Stimulated activated effector memory CD8-positive, alpha-beta T cell treated with anti-CD3 and anti-CD28 coated beads, Interleukin-12 subunit alpha, Interleukin-12 subunit beta, amount 100 ng/mL, for 72 hours (primary cell): Measurements from ENCODE around the gene F11R.
"Not testable (repeated sequence)": the region's sequence is repeated elsewhere in the genome, so short reads cannot be mapped to it uniquely, and the experiment has no call there.

Source experiments
- ATAC-seq: fragments of 150-1000 bp; cut with Tn5 transposase; 2 replicates; pipeline ENCODE4 v1.10.0; 2021
- DNase-seq, 2 donors: peaks; one replicate each; pipeline ENCODE4 v3.0.0; 2021 to 2022; ENCODE audit warnings: low spot score in 2 of 2
- H3K27ac Mint-ChIP-seq: one replicate; pipeline ENCODE4 v1.8.0; 2022; ENCODE audit warnings: mild to moderate bottlenecking, mixed read lengths
- H3K36me3 Mint-ChIP-seq: one replicate; pipeline ENCODE4 v1.8.0; 2022; ENCODE audit warnings: mild to moderate bottlenecking, mixed read lengths
- H3K4me1 Mint-ChIP-seq: one replicate; pipeline ENCODE4 v1.8.0; 2022; ENCODE audit warnings: mixed read lengths
- H3K4me3 Mint-ChIP-seq: one replicate; pipeline ENCODE4 v1.8.0; 2022; ENCODE audit warnings: mild to moderate bottlenecking, mixed read lengths
- H3K9me3 Mint-ChIP-seq: one replicate; pipeline ENCODE4 v1.8.0; 2022; ENCODE audit warnings: mixed read lengths

The F11R gene

DNA sequence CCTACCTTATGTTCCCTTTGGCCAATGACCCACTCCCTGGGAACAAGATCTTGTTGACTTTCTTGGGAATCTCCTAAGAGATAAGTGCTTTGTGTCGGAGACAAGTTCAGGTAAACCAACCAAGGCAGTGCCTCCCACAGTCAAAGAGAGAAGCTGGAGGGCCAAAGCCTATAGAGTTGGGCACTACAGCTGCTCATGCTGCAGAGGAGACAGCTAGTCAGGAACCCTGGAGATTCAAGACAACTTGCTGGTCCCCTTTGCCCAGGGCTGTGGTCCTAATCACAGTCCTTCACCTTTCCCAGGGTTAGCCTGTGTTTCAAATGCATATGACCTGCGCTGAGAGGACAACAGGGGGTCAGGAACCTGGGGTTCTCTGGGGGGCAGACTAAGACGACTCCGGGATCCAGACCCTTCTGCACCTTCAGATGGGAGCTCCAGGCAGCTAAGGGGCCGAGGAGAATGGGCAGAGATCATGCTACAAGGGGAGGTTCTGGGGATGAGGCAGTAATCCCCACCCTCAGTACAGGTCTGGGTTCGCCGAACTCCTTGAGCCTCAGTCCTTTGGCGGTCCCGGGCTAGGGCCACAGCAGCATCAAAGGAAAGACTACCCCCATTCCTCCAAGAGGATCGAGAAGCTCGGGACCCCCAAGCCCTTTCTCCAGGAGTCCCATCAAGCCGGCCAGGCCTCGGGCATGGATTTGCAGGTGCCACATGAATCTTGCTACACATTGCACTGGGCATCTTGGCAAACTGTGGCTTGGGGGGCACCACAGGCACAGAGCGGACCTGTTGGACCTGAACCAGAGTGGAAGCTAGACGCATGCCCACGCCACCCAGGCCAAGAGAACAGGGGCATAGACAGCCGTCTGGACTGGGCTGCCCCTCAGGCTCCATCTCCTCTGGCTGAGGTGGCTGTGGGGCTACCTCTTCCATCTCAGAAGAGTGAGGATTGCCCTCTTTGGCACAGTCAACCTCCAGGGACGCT, 26.8 kb upstream of the F11R start:
- ATAC-seq = no peak
- Mint-ChIP-seq H3K9me3 (no peaks in the 10 kb centered on the region), H3K27ac (peak overlapping the region; percentile 99), H3K36me3 (peaks cover 94% of the 10 kb centered on the region), H3K4me3 (peak overlapping the region; percentile 85), H3K4me1 (peaks cover 59% of the 10 kb centered on the region)
- no peak for DNase-seq

DNA sequence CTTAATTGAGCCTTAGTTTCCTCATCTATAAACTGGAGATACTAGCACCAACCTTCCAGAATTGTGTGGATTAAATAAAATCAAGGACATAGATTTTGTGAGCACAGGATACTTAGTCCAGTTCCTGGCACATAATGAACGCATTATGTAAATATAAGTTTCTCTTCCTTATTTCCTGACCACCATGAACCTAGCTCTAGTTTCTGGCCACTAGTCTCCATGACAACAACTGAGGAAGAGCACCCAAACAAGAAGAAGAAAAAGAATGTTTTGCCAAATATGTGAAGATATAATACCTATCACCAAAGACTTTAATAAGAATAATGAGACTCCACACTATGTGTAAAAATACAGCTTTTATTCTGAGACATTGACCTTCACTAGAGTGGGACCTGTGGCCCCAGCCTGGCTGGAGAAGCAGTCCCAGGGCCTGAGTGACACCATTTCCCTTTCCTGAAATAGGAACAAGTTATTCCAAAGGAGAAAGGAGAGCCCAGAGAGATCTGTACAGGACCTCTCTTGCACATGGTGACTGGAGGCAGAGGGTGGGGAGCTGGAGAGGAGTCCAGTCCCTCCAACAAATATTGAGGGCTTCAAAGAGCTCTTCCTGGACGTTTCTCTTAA, 25.8 kb upstream of the F11R start:
- Mint-ChIP-seq H3K4me1 (peaks cover 61% of the 10 kb centered on the region), H3K9me3 (no peaks in the 10 kb centered on the region), H3K27ac (peak overlapping the region; percentile 99), H3K4me3 (peak overlapping the region; percentile 85), H3K36me3 (peaks cover 94% of the 10 kb centered on the region)
- DNase-seq (no peak), ATAC-seq (no peak)

DNA sequence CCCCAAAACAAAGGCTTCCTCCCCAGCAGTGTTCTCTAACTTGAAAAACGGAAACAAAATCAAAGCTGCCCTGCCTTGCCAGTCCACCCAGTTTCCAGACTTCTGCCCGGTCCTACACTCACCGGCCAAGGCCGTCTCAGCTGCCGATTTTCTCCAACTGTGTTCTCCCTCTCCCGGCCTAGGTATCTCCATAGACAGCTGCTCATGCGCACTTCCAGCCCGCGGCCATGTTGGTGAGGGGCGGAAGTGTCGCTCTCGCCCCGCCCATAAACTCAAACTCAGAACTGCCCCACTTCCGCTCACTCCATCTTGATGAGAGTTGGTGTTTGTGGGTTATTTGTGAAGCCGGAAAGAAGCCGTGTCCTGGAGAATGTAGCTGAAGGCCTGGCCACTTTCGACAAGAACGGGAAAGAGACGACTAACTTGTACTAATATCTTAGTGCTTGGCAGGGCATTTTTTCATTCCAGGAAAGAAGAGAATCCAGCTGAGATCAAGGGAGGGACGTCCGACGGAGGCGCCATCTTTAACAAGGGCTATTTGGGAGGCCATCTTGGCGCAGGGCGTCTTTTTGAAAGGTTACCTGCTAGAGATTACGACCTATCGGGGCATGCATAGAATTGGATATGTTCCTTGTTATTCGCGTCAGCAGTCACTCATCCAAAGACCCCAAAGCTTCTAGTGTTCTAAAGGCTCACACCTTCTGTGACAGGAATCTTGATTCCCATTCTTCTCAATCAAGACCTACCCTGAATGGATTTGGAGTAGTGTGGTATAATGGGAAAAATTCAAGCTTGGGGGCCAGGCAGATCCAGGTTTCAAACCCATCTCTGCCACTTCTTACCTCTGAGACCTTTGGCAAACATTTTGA, 25.0 kb upstream of the F11R start, which contains the start of gene USF1:
TSS of gene USF1 (minus strand) at position 242 of the 869 bp plus-strand sequence. CDS start 2,702 bp downstream, outside the sequence.
- peak; percentile 79 to 97 for DNase-seq
- Mint-ChIP-seq H3K9me3 (no peaks in the 10 kb centered on the region), H3K27ac (peak within 1 kb of the TSS; percentile 99), H3K4me1 (peaks cover 68% of the 10 kb centered on the region), H3K4me3 (peak within 1 kb of the TSS; percentile 85), H3K36me3 (peaks cover 94% of the 10 kb centered on the region)
- peak; percentile 90 for ATAC-seq

DNA sequence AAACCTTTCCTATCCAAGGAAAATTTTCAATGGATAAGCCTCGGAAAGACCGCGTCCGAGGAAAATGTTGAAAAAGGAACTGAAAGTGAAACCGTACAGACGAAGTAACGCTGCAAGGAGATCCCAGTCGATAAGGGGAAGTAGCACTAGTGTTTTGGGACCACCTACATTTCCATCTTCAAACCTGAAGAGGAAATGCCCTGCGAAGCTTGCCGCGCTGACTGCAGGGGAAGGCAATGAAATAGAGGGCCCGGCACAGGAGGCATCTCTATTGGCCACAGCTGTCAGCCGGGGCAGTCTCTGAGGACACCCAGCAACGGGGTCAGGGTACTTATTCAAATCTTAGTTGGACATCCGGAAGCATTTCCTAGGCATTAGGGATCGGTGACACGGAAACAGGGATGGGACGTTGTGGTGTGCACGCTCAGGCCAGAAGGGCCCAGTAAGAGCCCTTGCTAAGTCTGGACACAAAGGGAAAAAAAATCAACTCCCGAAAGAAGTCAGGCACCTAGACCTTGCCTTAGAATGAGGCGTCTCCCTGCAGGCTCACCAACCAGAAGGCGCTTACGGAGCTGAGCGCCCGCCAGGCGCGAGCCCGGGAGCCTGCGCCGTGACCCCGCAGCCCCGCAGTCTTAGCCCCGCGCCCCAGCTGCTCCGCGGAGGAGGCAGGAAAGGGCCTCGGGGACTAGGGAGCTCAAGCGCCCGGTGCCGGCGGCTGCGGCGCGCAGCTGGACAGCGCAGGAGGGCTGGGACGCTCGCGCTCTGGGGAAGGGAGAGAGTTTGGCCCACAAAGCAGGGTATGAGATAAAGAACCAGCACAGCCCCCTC, 24.2 kb upstream of the F11R start:
- Mint-ChIP-seq H3K36me3 (peaks cover 94% of the 10 kb centered on the region), H3K27ac (peak overlapping the region; percentile 99), H3K4me3 (peak overlapping the region; percentile 85), H3K4me1 (peaks cover 68% of the 10 kb centered on the region), H3K9me3 (no peaks in the 10 kb centered on the region)
- ATAC-seq (peak; percentile 66), DNase-seq (peak; percentile 41 to 85)

DNA sequence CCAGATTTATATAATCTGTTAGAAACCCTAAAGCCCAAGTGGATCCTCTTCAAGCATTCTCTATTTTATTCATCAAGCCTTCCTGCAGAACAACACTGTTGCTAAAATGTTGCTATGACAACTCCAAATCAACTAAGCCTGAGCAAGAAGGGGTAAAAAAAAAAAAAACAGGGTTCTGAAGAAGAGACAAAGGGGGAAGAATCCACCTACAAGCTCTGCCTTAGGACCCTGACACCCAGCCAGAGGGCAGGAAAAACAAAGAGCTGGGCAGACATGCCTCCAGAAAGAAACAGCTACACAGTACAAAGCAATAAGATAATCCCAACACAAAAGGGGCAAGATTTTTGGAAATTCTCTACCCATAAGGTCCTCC, 23.6 kb upstream of the F11R start:
- Mint-ChIP-seq H3K36me3 (peaks cover 94% of the 10 kb centered on the region), H3K27ac (peak overlapping the region; percentile 99), H3K4me3 (peak overlapping the region; percentile 85), H3K9me3 (no peaks in the 10 kb centered on the region), H3K4me1 (peaks cover 74% of the 10 kb centered on the region)
- ATAC-seq = no peak
- DNase-seq = no peak

DNA sequence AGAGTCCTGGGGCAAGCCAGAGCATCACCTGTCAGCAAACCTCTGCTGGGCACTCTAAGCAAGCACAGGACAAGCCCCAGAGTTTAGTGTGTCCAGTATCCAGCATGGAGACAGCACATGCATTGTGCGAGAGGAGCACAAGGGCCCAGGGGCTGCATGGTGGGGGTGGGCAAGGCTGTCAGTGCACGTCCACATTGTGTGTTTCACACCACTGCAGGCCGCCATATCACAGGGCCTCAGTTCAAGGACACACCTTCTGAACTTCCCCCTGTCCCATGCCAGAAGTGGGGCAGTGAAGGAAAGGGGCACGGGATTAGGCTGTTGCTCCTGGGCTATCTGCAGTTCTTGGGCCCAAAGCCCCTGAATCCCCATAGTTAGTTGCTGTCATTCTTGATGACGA, 18.6 kb upstream of the F11R start:
- ATAC-seq (no peak), DNase-seq (no peak)
- Mint-ChIP-seq H3K9me3 (no peaks in the 10 kb centered on the region), H3K4me3 (peak overlapping the region; percentile 91), H3K36me3 (peaks cover 75% of the 10 kb centered on the region), H3K4me1 (peaks cover 57% of the 10 kb centered on the region), H3K27ac (peak overlapping the region; percentile 92)

DNA sequence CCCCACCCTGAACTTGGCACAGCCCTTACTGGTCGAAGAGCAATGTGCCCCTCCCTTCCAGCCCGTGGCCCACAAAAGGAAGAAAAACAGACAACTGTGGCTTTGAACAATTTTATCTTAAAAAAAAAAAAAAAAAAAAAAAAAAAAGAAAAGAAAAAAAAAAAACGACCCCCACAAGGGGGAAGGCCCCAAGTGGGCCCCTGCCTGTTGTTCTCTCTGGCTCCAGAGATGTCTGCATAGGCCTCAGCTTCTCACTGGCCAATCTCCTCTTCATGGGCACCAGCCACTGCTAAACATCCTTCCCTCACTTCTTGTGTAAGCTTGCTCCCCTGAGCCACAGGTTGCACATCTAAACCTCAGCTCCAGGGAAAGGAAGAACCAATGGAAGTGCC, 18.2 kb upstream of the F11R start:
- ATAC-seq = no peak
- Mint-ChIP-seq H3K4me3 (peak overlapping the region; percentile 91), H3K36me3 (peaks cover 71% of the 10 kb centered on the region), H3K4me1 (peaks cover 53% of the 10 kb centered on the region), H3K27ac (peak overlapping the region; percentile 92), H3K9me3 (no peaks in the 10 kb centered on the region)
- no peak for DNase-seq

DNA sequence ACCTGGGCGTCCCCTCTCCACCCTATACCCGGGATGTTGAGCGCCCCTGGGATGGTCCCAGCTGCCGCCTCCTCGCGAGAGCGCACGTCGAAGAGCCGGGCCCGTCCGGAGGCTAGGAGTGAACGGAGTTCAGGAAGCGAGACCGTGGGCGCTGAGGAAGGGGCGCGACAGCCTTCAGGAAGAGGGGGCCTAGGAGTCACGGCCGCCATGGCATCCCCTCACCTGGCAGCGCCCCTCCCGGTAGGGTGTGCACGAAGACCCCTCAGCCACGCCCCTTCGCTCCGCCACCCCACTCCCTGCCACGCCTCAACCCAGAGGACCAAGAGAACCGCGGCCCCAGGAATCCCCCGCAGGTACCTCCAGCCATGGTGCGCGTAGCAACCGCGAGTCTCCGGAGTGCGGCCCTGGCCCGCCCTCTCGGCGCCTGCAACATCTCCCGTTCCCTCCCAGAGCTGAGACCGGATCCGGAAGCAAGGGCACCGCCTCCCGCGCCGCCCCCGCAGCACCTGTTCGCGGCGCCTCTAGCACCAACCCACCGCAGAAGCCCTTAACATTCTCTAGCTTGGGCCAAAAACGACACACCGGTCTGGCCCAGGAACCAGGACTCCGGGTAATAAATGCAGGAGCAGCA, 17.7 kb upstream of the F11R start, which contains the start of gene TSTD1:
TSS of gene TSTD1 (minus strand) at position 442 of the 631 bp plus-strand sequence. CDS start at position 367, 75 bp downstream.
- DNase-seq (peak; percentile 67 to 90), ATAC-seq (peak; percentile 93)
- peaks cover 66% of the 10 kb centered on the region for H3K36me3 Mint-ChIP-seq
- peak within 1 kb of the TSS; percentile 91 for H3K4me3 Mint-ChIP-seq
- H3K9me3 Mint-ChIP-seq = no peaks in the 10 kb centered on the region
- peak within 1 kb of the TSS; percentile 92 for H3K27ac Mint-ChIP-seq
- peaks cover 51% of the 10 kb centered on the region for H3K4me1 Mint-ChIP-seq

DNA sequence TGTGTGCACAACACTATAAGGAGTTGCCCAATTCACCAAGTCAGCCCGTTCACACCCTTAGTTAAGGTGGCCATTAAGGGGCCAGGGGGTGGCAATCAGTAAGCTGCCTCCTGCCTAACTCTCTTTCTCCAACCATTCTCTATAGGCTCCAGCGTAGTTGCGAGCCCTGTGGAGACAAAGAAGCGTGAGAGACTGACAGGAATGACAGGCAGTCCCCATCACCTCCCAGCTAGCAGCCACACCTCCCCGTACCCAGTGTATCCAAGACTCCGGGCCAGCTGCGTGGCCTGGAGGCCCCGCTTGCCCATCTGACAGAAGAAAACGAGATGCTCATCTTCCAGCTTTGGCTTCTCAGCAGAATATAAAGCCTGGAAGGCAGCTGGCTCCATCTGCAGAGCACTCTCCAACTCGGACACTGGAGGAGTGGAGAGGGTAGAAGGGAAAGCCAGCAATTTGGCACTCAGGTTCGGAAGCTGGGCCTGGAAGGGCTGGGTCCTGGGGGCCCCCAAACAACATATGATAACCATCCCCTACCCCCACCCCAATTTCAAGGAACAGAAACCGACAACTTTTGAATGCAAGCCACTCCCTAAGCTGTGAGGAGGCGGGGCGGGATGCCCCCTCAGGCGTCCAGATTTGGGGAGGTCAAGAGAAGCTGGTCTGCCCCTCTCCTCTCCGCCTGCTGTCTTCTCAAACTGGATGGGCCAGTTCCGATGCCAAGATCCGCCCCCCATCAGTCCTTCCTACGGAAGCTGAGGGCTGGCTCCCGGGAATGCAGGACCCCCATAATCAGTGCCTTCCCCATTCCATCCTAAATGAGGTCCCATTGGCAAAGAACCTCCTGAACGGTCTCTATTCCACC, 16.9 kb upstream of the F11R start:
- DNase-seq = no peak

DNA sequence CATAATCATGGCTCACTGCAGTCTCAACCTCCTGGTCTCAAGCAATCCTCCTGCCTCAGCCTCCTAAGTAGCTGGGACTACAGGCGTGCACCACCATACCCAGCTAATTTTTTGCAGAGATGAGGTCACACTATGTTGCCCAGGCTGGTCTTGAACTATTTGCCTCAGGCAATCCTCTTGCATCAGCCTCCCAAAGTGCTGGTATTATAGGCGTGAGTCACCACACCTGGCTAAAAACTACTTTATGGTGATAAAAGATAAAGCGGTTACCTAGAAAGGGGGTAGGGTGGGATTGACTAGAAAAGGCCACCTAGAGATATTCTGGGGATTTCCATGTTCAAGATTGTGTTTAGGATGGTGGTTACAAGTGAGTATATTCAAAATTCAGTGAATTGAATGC, 12.8 kb upstream of the F11R start:
- Mint-ChIP-seq H3K4me1 (peaks cover 31% of the 10 kb centered on the region), H3K36me3 (peaks cover 26% of the 10 kb centered on the region), H3K27ac (no peak overlapping the region), H3K9me3 (no peaks in the 10 kb centered on the region), H3K4me3 (no peak overlapping the region)
- no peak for DNase-seq
- ATAC-seq = peak; percentile 35

More for the DNA sequence above, 16.9 kb upstream of the F11R start:
- no peak for ATAC-seq
- peak overlapping the region; percentile 92 for H3K27ac Mint-ChIP-seq
- peak overlapping the region; percentile 91 for H3K4me3 Mint-ChIP-seq
- H3K36me3 Mint-ChIP-seq = peaks cover 64% of the 10 kb centered on the region
- peaks cover 49% of the 10 kb centered on the region for H3K4me1 Mint-ChIP-seq
- H3K9me3 Mint-ChIP-seq = no peaks in the 10 kb centered on the region

DNA sequence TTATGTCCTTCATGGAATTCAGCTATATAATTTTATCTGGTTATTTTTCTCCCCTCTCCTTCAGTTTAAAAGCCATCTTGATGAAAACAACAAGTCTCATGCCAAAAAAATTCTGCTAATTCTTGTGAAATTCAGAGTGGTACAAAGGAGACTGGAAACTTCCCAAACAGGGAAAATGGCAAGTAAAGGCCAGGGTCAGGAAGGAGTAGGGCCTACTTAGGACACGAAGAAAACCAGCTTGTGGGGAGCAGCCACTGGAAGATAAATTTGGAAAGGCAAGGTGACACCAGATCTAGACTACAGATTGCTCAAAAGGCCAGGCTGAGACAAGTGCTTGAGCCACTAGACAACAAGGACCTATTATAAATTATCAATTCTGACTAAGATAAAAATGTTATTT, 11.5 kb upstream of the F11R start:
- no peak for DNase-seq
- ATAC-seq = no peak
- Mint-ChIP-seq H3K36me3 (peaks cover 14% of the 10 kb centered on the region), H3K4me1 (peaks cover 19% of the 10 kb centered on the region), H3K27ac (peak overlapping the region; percentile 4), H3K9me3 (no peaks in the 10 kb centered on the region), H3K4me3 (peak overlapping the region; percentile 2)

DNA sequence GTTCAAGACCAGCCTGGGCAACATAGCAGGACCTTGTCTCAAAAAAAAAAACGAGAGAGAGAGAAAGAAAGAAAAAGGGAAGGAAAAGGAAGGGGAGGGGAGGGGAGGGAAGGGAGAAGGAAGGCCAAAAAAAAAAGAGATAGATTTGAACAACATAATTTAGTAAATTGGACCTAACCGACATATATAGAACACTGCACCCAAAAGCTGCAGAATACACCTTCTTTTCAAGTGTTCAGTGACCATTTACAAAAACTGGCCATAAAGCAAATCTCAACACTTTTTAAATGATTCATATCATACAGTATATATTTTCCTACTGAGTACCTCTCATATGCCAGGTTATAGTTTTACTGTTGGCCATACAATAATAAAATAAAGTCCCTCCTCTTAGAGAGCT, 10.9 kb upstream of the F11R start:
- no peak for ATAC-seq
- Mint-ChIP-seq H3K4me3 (no peak overlapping the region), H3K4me1 (peaks cover 22% of the 10 kb centered on the region), H3K9me3 (no peaks in the 10 kb centered on the region), H3K36me3 (peaks cover 13% of the 10 kb centered on the region), H3K27ac (peak overlapping the region; percentile 84)
- no peak for DNase-seq

DNA sequence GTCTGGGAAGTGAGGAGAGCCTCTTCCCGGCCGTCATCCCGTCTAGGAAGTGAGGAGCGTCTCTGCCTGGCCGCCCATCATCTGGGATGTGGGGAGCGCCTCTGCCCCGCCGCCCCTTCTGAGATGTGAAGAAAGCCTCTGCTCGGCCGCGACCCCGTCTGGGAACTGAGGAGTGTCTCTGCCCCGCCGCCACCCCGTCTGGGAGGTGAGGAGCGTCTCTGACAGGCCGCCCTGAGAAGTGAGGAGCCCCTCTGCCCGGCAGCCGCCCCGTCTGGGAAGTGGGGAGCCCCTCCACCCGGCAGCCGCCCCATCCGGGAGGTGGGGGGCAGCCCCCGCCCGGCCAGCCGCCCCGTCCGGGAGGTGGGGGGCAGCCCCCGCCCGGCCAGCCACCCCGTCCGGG, 8.5 kb upstream of the F11R start:
- H3K9me3 Mint-ChIP-seq, ATAC-seq, H3K27ac Mint-ChIP-seq, H3K4me3 Mint-ChIP-seq, DNase-seq: not testable (repeated sequence)
- peaks cover 36% of the 10 kb centered on the region for H3K4me1 Mint-ChIP-seq
- peaks cover 13% of the 10 kb centered on the region for H3K36me3 Mint-ChIP-seq
